ENCODE measurements around the gene KNCN.

The KNCN gene

GRCh38 chr1:46515576-46515975 lies 35.9 kb downstream of the KNCN start:
- peaks cover 48% of the 10 kb centered on the region for H3K27me3 ChIP-seq (replicated peaks)
- no peak for DNase-seq
- no peak overlapping the region for H3K4me3 ChIP-seq (ENCODE audit: low read depth, low read length)
- in situ Hi-C loops (cut with HindIII; ENCODE audit: low pct_ligation_motif_present, low sequenced_read_pairs) = no loop called here
- no peak overlapping the region for H3K27ac ChIP-seq
- TF ChIP-seq CTCF (IDR thresholded peaks at IDR 0.05; ENCODE audit: low read depth, low read length, missing control alignments) = no peak
- H3K36me3 ChIP-seq (replicated peaks) = no peaks in the 10 kb centered on the region

DNA sequence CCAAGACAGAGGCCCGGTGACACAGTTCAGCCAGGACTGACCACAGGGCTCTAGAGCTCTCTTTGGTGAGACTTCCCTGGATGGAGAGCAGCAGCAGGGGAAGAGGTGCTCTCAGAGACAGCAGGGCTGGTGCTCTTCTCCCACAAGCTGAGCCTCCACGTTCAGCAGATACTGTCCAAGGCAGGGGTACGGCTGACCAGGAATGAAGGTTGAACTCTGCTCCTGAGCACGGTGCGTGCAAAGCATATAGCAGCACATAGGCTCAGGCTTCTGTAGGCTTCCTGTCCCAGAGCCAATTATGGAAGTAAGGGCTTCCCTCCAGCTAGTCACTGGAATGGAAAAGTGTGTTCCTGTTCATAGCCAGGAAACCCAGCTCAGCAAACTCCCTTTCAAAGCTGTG lies 37.9 kb downstream of the KNCN start:
- in situ Hi-C loops (cut with HindIII; ENCODE audit: low pct_ligation_motif_present, low sequenced_read_pairs) = no loop called here
- Histone ChIP-seq H3K27ac (no peak overlapping the region), H3K27me3 (replicated peaks) (peaks cover 46% of the 10 kb centered on the region), H3K4me3 (ENCODE audit: low read depth, low read length) (no peak overlapping the region), H3K36me3 (replicated peaks) (no peaks in the 10 kb centered on the region)
- no peak for DNase-seq
- TF ChIP-seq CTCF (IDR thresholded peaks at IDR 0.05; ENCODE audit: low read depth, low read length, missing control alignments) = no peak

- Histone ChIP-seq H3K36me3 (replicated peaks) (no peaks in the 10 kb centered on the region), H3K4me3 (ENCODE audit: low read depth, low read length) (no peak overlapping the region), H3K27me3 (replicated peaks) (peaks cover 39% of the 10 kb centered on the region), H3K27ac (no peak overlapping the region)
- in situ Hi-C loops (cut with HindIII; ENCODE audit: low pct_ligation_motif_present, low sequenced_read_pairs) = no loop called here
- no peak for TF ChIP-seq CTCF (IDR thresholded peaks at IDR 0.05; ENCODE audit: low read depth, low read length, missing control alignments)
- no peak for DNase-seq
These were observed 38.7 kb downstream of the KNCN start for GRCh38 chr1:46512792-46513190.

GRCh38 chr1:46512135-46512791 lies 39.2 kb downstream of the KNCN start:
- DNase-seq = no peak
- Histone ChIP-seq H3K36me3 (replicated peaks) (no peaks in the 10 kb centered on the region), H3K4me3 (ENCODE audit: low read depth, low read length) (no peak overlapping the region), H3K27ac (no peak overlapping the region), H3K27me3 (replicated peaks) (peaks cover 35% of the 10 kb centered on the region)
- TF ChIP-seq CTCF (IDR thresholded peaks at IDR 0.05; ENCODE audit: low read depth, low read length, missing control alignments) = no peak
- in situ Hi-C loops (cut with HindIII; ENCODE audit: low pct_ligation_motif_present, low sequenced_read_pairs) = no loop called here

GRCh38 chr1:46510998-46511365 lies 40.5 kb downstream of the KNCN start:
- no peak overlapping the region for H3K4me3 ChIP-seq (ENCODE audit: low read depth, low read length)
- H3K27me3 ChIP-seq (replicated peaks) = peaks cover 24% of the 10 kb centered on the region
- no peak for DNase-seq
- no peak for TF ChIP-seq CTCF (IDR thresholded peaks at IDR 0.05; ENCODE audit: low read depth, low read length, missing control alignments)
- H3K27ac ChIP-seq = no peak overlapping the region
- no peaks in the 10 kb centered on the region for H3K36me3 ChIP-seq (replicated peaks)
- in situ Hi-C loops (cut with HindIII; ENCODE audit: low pct_ligation_motif_present, low sequenced_read_pairs) = no loop called here
